Measurements from ENCODE around the gene DEPP1. TPM values are rescaled to one million over a fixed set of nuclear protein-coding genes. Genes with fewer than 3 reads are reported as not detected.

Gene DEPP1
- total and polyA plus RNA-seq, 9 donors, result 35.6 to 603 (median 174) TPM

DNA sequence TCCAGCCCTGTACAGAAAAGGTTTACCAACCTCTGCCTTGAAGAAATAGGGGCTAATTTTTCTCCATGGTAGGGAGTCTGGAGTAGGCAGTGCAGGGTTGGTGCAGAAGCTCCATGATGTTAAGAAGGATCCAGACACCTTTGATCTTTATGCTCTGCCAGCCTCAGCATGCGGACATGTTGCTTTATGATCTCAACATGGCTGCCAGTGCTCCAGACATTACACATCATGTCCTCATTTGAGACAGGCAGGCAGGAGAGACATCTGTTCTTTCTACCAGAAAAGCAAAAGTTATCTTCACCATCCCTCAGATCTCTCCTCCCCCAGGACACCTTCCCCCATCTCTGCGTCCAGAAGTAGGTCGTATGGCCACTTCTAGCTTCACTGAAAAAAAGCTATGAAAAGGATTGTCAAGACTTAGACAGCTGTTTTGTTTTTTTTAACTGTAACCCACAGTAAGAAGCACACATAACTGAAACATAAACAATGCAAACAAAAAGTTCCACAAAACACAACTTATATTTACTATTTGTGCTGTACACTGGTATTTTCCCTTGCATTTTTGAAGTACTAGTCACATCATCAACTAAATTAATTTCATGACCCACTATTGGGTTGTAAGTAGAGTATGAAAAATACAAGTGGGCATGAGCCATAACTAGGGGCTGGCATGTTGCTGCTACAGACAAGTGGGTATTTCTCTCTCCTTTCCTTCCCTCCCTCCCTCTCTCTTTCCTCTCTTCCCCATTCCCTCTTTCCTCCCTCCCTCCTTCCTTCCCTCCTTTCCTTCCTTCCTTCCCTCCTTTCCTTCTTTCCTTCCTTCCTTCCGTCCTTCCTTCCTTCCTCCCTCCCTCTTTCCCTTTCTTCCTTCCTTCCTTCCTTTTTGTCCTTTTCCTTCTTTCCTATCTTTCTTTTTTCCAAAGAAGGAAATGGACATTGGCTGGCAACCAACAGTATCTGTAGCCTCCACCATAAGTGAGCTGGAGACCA, 21.6 kb downstream of the DEPP1 start:
- H3K36me3 ChIP-seq, result no peaks in the 10 kb centered on the region
- TF ChIP-seq EP300 (IDR thresholded peaks at IDR 0.05), result no peak
- TF ChIP-seq POLR2A (IDR thresholded peaks at IDR 0.05), result no peak
- TF ChIP-seq, protein P1, sequence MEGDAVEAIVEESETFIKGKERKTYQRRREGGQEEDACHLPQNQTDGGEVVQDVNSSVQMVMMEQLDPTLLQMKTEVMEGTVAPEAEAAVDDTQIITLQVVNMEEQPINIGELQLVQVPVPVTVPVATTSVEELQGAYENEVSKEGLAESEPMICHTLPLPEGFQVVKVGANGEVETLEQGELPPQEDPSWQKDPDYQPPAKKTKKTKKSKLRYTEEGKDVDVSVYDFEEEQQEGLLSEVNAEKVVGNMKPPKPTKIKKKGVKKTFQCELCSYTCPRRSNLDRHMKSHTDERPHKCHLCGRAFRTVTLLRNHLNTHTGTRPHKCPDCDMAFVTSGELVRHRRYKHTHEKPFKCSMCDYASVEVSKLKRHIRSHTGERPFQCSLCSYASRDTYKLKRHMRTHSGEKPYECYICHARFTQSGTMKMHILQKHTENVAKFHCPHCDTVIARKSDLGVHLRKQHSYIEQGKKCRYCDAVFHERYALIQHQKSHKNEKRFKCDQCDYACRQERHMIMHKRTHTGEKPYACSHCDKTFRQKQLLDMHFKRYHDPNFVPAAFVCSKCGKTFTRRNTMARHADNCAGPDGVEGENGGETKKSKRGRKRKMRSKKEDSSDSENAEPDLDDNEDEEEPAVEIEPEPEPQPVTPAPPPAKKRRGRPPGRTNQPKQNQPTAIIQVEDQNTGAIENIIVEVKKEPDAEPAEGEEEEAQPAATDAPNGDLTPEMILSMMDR (IDR thresholded peaks at IDR 0.05), result no peak
- H3K4me3 ChIP-seq, result no peak overlapping the region
- intact Hi-C loops (cut with DNase I), result loop anchor here in 1 of 4 donors (5.0 kb wide), 1 partner anchor 80 kb away; no protein-coding TSS in a partner anchor
- 89 to 93% (median 92%) methylated on average over 4 of the region's 4 CpGs for WGBS, 3 donors
- no peaks in the 10 kb centered on the region for H3K9me3 ChIP-seq
- no peak overlapping the region for H3K27ac ChIP-seq
- no peaks in the 10 kb centered on the region for H3K27me3 ChIP-seq
- peaks cover 9% of the 10 kb centered on the region for H3K4me1 ChIP-seq (ENCODE audit: insufficient read depth)
- DNase-seq, result peak in 1 of 5 donors; percentile 0

DNA sequence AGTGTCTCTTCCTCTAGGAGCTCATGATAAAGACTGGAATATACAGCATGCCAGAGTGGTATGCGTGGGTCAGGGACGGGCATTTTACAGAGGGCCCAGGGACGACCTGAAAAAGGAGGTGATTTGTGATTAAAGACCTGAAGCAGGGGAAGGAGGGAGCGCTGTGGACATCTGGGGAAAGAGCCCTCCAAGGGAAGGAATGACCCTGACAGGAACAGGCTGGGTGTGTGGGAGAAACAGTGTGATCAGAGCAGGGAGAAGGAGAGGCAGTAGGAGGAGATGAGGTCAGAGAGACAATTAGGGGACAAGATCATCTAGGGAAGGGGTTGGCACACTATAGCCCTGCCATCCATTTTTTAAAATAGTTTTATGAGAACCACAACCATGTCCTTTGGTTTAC, 22.4 kb downstream of the DEPP1 start:
- H3K27ac ChIP-seq, result no peak overlapping the region
- H3K9me3 ChIP-seq, result no peaks in the 10 kb centered on the region
- 86 to 93% (median 90%) methylated on average over 4 of the region's 4 CpGs for WGBS, 3 donors
- no peaks in the 10 kb centered on the region for H3K27me3 ChIP-seq
- TF ChIP-seq, protein P1 (IDR thresholded peaks at IDR 0.05), result no peak
- TF ChIP-seq POLR2A (IDR thresholded peaks at IDR 0.05) (no peak), EP300 (IDR thresholded peaks at IDR 0.05) (no peak)
- no peak overlapping the region for H3K4me3 ChIP-seq
- DNase-seq, result peak in 1 of 5 donors; percentile 1
- peaks cover 9% of the 10 kb centered on the region for H3K4me1 ChIP-seq (ENCODE audit: insufficient read depth)
- intact Hi-C loops (cut with DNase I), result loop anchor here in 1 of 4 donors (5.0 kb wide), 1 partner anchor 79 kb away; no protein-coding TSS in a partner anchor
- H3K36me3 ChIP-seq, result no peaks in the 10 kb centered on the region

DNA sequence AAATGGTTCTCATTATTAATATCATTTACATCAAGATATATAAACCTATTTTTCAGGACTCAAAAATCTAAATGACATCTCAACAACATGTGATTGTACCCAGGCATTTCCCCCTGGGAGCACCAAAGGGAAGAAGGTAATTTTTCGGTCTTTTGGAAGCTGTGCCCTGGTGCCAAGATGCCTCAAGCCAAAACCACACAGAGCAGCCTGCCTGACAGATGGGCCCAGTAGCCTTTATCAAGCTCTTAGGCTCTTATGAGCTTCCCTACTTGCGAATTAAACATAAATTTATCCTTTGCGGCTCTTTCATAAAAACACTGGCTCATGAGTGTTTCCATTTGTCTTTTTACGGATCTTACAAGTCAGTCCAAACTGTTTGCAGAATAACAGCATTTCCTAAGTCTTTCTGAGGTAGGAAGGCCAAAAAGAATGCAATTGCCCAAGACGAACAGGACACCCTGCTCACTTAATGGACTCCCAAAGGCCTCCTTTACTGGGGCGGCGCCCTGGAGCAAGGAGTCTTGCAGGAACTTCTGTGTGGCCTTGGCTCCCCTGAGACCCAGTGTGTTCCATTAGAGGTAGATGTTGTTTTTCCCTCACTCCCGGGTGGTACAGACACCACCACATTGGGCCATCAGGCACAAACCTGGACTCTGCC, 23.1 kb downstream of the DEPP1 start:
- intact Hi-C loops (cut with DNase I), result loop anchor here in 1 of 4 donors (5.0 kb wide), 1 partner anchor 78 kb away; no protein-coding TSS in a partner anchor
- H3K36me3 ChIP-seq, result no peaks in the 10 kb centered on the region
- H3K4me3 ChIP-seq, result no peak overlapping the region
- no peaks in the 10 kb centered on the region for H3K9me3 ChIP-seq
- H3K4me1 ChIP-seq (ENCODE audit: insufficient read depth), result peaks cover 9% of the 10 kb centered on the region
- TF ChIP-seq, protein P1 (IDR thresholded peaks at IDR 0.05), result no peak
- no peak for TF ChIP-seq POLR2A (IDR thresholded peaks at IDR 0.05)
- 77 to 88% (median 85%) methylated on average over 8 of the region's 8 CpGs for WGBS, 3 donors
- no peak overlapping the region for H3K27ac ChIP-seq
- no peaks in the 10 kb centered on the region for H3K27me3 ChIP-seq
- peak in 1 of 5 donors; percentile 1 for DNase-seq

DNA sequence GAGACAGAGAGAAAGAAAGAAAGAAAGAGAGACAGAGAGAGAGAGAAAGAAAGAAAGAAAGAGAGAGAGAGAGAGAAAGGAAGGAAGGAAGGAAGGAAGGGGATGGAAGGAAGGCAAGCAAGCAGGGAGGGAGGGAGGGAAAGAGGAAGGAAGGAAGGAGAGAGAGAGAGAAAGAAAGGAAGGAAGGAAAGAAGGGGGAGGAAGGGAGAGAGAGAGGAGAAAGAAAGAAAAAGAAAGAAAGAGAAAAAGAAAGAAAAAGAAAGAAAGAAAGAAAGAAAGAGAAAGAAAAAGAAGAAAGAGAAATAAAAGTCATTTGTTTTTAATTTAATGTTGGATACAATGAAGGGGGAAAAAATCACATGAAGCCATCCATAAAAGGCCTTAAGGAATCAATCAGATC, 23.6 kb downstream of the DEPP1 start:
- no peaks in the 10 kb centered on the region for H3K9me3 ChIP-seq
- peaks cover 7% of the 10 kb centered on the region for H3K4me1 ChIP-seq (ENCODE audit: insufficient read depth)
- TF ChIP-seq, protein P1 (IDR thresholded peaks at IDR 0.05), result no peak
- no peak for TF ChIP-seq EP300 (IDR thresholded peaks at IDR 0.05)
- no peak for TF ChIP-seq POLR2A (IDR thresholded peaks at IDR 0.05)
- no peaks in the 10 kb centered on the region for H3K36me3 ChIP-seq
- no peaks in the 10 kb centered on the region for H3K27me3 ChIP-seq
- no peak for DNase-seq
- H3K27ac ChIP-seq, result no peak overlapping the region
- intact Hi-C loops (cut with DNase I), result loop anchor here in 1 of 4 donors (5.0 kb wide), 1 partner anchor 78 kb away; no protein-coding TSS in a partner anchor
- H3K4me3 ChIP-seq, result no peak overlapping the region
